ENCODE data around the gene GPX4.
A peak's percentile ranks its signal among the peaks of the same experiment; 100 is the strongest.

Gene GPX4

GRCh38 chr19:1153891-1154730 lies 50.3 kb downstream of the GPX4 start:
- TF ChIP-seq JUND (IDR thresholded peaks at IDR 0.05; ENCODE audit: low read depth) = no peak
- in situ Hi-C loops (cut with HindIII; ENCODE audit: low pct_unique_long_range_greater_than_20kb, low sequenced_read_pairs) = no loop called here
- DNase-seq (ENCODE audit: low read depth in 1 of 2, low spot score in 1 of 2) = no peak

GRCh38 chr19:1154731-1155351 lies 51.0 kb downstream of the GPX4 start:
- TF ChIP-seq JUND (IDR thresholded peaks at IDR 0.05; ENCODE audit: low read depth) = no peak
- peak; percentile 35 to 47 for DNase-seq (ENCODE audit: low read depth in 1 of 2, low spot score in 1 of 2)
- in situ Hi-C loops (cut with HindIII; ENCODE audit: low pct_unique_long_range_greater_than_20kb, low sequenced_read_pairs) = no loop called here

- no peak for TF ChIP-seq JUND (IDR thresholded peaks at IDR 0.05; ENCODE audit: low read depth)
- in situ Hi-C loops (cut with HindIII; ENCODE audit: low pct_unique_long_range_greater_than_20kb, low sequenced_read_pairs) = no loop called here
- no peak for DNase-seq (ENCODE audit: low read depth in 1 of 2, low spot score in 1 of 2)
Observed at GRCh38 chr19:1155352-1156304, 51.8 kb downstream of the GPX4 start.
